NCI-H510A (cell line): ENCODE measurements around the gene FANCD2.
"Not testable (repeated sequence)": the region's sequence is repeated elsewhere in the genome, so short reads cannot be mapped to it uniquely, and the experiment has no call there.

ENCODE experiments used
- DNase-seq: peaks from one replicate; lab custom pipeline; 2025; lab: John Stamatoyannopoulos, UW

FANCD2 gene

DNA sequence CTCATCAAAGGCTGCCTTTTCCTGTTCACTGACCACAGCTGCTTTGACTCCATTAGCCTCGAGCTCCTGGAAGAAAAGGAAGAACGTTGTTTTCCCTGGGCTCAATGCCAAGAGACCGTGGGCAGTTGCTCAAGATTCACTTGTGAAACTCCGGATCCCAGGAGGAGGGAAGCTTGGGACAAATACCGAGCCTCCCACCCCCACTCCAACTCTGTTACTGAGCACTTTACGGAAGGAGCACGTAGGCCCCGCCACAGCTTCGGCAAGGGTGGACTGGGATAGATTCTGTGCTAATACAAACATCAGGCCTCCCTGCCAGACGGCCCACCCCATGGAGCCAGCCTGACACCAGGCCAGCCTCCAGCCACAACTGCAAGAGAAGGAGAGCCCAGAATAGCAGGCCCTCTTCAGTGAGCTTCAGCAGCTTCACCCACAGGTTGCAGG lies 10.8 kb upstream of the FANCD2 start:
- DNase-seq, result no peak

- DNase-seq, result no peak
Observed at GRCh38 chr3:10017636-10018292, 8.5 kb upstream of the FANCD2 start.

- not testable (repeated sequence) for DNase-seq
Observed at GRCh38 chr3:10018806-10019205, 7.4 kb upstream of the FANCD2 start.

- no peak for DNase-seq
Observed at GRCh38 chr3:10019326-10019725, 6.9 kb upstream of the FANCD2 start.

DNA sequence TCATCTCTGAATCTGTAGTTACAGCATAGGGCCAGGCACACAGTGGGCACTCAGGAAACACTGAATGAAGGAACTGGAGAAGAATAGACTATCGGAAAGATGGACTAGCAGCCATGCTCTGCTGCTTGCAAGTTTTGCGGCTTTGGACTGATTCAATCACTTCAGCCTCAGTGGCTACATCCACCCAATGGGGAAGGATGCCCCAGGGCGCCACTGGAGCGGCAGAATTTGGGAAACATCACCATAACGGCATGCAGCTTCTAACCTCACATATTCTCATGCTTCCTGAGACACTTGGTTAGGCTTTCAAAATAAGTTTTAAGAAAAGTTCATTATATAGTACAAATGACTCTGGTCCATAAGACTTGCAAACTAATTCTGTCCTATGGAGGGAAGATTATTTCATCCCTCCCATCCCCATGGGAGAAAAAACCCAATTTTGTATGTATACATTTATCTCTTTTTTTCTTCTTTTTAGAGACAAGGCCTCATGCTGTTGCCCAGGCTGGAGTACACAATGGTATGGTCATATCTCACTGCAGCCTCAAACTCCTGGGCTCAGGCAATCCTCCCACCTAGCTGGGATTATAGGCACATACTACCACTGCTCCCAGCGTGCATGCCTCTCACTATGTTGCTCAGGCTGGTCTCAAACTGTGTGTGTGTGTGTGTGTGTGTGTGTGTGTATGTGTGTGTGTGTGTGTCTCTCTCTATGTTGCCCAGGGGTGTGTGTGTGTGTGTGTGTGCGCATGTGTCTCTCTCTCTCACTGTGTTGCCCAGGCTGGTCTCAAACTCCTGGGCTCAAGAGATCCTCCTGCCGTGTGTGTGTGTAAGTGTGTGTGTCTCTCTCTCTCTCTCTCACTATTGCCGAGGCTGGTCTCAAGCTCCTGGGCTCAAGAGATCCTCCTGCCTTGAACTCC lies 4.1 kb upstream of the FANCD2 start:
- no peak for DNase-seq

GRCh38 chr3:10023587-10024310 lies 2.5 kb upstream of the FANCD2 start:
- no peak for DNase-seq

DNA sequence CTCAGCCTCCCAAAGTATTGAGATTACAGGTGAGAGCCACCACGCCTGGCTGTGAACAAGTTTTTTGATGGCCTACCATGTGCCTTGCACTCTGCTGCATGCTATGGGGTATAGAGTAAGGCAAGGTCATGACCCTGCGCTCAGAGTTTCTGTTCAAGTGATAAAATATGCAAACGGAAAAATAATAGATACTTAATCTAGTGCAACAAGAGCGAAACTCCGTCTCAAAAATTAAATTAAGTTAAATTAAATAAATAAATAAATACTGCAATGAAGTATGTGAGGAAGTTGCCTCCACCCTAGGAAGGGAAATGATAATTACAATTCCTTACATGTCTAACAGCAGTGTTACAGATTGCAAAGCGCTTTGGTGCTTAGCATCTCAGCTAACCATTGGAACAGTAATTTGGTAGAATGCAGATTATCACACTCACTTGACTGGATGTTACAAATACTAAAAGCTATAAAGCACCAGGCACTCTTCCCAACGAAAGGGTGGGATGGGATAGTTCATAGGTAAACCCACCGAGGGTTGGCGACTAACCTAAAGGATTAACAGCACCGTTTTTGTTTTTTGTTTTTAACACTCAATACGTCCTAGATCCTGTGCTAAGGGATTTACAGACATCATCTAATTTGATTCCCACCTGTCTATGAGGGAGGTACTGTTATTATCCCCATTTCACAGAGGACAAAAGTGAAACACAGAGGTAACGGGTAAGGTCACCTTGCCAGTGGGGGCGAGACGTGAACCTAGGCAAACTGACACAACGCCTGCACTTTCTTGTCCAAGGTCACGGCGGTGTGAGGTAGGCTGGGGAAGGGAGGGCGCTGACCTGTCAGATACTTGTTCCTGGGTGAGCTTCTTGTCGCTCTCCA lies 793 bp upstream of the FANCD2 start:
- no peak for DNase-seq

DNA sequence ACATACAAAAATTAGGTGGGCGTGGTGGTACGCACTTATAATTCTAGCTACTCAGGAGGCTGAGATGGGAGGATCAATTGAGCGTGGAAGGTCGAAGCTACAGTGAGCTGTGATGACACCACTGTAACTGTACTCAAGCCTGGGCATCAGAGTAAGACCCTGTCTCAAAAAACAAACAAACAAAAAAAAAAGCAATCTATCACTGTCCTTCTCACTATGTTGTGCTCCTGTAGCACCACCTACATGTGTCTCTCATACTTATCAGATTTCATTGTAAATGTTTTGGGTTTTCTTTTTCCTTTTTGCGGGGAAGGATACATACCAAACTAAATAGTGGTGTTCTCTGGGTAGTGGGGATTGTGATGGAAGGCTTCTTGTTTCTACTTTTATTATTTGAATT lies 14.8 kb downstream of the FANCD2 start:
- no peak for DNase-seq

GRCh38 chr3:10047876-10048275 lies 21.6 kb downstream of the FANCD2 start:
- DNase-seq, result no peak

DNA sequence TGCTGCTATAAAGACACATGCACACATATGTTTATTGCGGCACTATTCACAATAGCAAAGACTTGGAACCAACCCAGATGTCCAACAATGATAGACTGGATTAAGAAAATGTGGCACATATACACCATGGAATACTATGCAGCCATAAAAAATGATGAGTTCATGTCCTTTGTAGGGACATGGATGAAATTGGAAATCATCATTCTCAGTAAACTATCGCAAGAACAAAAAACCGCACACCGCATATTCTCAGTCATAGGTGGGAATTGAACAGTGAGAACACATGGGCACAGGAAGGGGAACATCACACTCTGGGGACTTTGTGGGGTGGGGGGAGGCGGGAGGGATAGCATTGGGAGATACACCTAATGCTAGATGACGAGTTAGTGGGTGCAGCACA lies 26.8 kb downstream of the FANCD2 start:
- not testable (repeated sequence) for DNase-seq

- DNase-seq, result no peak
Observed at GRCh38 chr3:10055097-10055496, 28.9 kb downstream of the FANCD2 start.

DNA sequence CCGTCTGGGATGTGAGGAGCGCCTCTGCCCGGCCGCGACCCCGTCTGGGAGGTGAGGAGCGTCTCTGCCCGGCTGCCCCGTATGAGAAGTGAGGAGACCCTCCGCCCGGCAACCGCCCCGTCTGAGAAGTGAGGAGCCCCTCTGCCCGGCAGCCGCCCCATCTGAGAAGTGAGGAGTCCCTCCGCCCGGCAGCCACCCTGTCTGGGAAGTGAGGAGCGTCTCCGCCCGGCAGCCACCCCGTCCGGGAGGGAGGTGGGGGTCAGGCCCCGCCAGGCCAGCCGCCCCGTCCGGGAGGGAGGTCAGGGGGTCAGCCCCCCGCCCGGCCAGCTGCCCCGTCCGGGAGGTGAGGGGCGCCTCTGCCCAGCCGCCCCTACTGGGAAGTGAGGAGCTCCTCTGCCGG lies 43.8 kb downstream of the FANCD2 start:
- not testable (repeated sequence) for DNase-seq

DNA sequence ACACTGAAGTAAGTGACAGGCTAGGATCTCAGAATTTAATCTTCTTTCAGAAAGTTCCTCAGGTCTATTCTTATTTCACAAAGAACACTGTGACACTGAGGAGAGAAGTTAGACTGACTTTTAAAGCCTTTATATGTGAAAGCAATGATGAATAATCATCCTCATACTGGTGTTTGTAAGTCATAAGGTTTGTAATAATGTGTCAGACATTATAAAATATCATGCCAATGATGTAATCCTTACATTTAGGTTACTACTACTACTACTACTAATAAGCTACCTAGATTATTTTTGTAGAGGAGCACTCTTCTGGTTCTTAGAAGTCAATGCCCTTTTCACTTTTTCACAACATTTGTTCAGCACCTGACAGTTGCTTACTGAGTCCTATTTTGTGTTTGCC lies 48.4 kb downstream of the FANCD2 start:
- no peak for DNase-seq

- no peak for DNase-seq
Observed at GRCh38 chr3:10081871-10082270, 55.6 kb downstream of the FANCD2 start.

GRCh38 chr3:10085738-10086137 lies 59.5 kb downstream of the FANCD2 start:
- DNase-seq, result no peak

- DNase-seq, result no peak
Observed at GRCh38 chr3:10088256-10088655, 62.0 kb downstream of the FANCD2 start.

DNA sequence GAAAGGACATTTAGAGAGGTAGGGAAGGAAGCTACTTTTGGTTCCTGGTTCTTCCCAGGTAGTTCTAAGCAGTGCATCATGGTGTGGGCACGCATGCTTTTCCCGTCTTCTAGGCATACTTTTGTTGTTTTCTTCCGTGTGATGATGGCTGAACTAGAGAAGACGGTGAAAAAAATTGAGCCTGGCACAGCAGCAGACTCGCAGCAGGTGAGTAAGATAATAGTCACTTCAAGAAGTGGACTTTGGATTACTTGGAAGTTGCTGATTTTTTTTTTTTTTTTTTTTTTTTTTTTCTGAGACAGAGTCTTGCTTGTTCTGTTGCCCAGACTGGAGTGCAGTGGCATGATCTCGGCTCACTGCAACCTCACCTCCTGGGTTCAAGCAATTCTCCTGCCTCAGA lies 63.9 kb downstream of the FANCD2 start:
- DNase-seq, result no peak

DNA sequence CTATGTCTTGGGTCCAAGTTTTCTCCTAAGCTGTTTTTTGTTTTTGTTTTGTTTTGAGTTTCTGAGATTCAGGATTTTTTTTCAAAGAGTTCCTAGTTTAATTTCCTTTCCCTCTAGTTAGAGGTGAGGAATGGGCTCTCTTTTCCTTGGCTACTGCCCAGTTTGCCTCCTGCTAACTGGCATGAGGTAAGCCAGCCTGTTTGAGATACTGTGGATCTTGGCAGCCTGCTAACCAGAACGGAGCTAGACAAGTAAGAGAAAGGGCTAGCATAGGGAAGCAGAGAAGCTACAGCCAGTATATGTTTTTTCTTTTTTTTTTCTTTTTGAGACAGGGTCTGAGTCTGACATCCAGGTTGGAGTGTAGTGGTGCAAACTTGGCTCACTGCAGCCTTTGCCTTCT lies 64.5 kb downstream of the FANCD2 start:
- not testable (repeated sequence) for DNase-seq

GRCh38 chr3:10091387-10091786 lies 65.2 kb downstream of the FANCD2 start:
- DNase-seq, result not testable (repeated sequence)

GRCh38 chr3:10093678-10094077 lies 67.4 kb downstream of the FANCD2 start:
- no peak for DNase-seq

GRCh38 chr3:10099041-10099440 lies 72.8 kb downstream of the FANCD2 start:
- DNase-seq, result no peak

DNA sequence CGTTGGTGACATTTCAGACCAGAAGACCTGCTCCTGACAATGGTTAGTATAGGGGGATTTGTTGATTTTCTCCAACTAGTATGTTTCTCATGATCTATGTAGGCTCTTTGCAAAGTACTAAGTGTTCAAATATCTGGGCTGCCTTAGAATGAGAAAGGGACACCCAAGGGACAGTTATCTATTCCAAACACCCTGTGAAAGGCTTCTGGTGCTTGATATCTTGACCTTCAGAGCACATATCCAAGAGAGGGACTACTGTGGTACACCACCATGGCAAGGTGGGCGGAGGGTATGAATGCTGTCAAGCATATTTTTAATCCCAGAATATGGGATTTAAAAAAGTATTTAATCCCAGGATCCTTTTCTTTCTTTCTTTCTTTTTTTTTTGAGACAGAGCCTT lies 80.7 kb downstream of the FANCD2 start:
- no peak for DNase-seq
